Brain microvascular endothelial cell (primary cell): ENCODE data around the gene PPM1J.

Experiments
- DNase-seq: peaks from one replicate; pipeline ENCODE4 v3.0.0-alpha.2; 2020
- H3K27ac ChIP-seq: fragments of 250-450 bp; sonication (Bioruptor Pico); 2 replicates; pipeline ENCODE4 v1.5.1; 2020; ENCODE audit warnings: mild to moderate bottlenecking, moderate library complexity
- H3K27me3 ChIP-seq: fragments of 250-450 bp; sonication (Bioruptor Pico); replicated peaks from 2 replicates; pipeline ENCODE4 v1.5.1; 2020; ENCODE audit warnings: mild to moderate bottlenecking
- H3K36me3 ChIP-seq: fragments of 250-450 bp; sonication (Bioruptor Pico); replicated peaks from 2 replicates; pipeline ENCODE4 v1.5.1; 2020; ENCODE audit warnings: mild to moderate bottlenecking
- H3K4me3 ChIP-seq: 2 replicates; pipeline ENCODE4 v1.5.1; 2011; ENCODE audit warnings: low read depth, mild to moderate bottlenecking, control low read depth, low read length, moderate library complexity
- in situ Hi-C: cut with HindIII; loops from 2 replicates; pipeline ENCODE4 v1.10.0; 2017; ENCODE audit warnings: low sequenced_read_pairs, low pct_ligation_motif_present
- TF ChIP-seq, protein P1 (sequence below): IDR thresholded peaks from 2 replicates; pipeline ENCODE4 v1.5.1; 2011; ENCODE audit warnings: low read depth, mild to moderate bottlenecking, moderate library complexity, low read length, control low read depth, inconsistent platforms; ENCODE audit errors: missing control alignments

Gene PPM1J

DNA sequence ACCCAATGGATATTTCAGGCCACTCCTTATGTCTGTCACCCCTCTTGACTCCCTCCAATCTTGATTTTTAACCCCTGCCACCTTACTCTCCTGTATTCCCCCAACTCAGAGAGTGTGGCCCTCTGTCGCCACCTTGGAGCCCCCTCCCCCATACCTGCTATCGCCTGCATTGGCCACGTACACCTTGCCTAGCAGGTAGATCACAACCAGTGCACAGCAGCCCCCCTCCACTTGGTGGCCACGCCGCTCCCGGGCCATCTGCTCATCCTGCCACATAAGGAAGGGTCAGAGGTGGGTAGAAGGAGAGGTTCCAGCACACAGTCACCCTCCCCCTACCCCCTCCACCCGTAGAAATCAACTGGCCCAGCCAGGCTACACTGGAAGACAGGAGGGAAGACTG lies 2.9 kb downstream of the PPM1J start:
- TF ChIP-seq, protein P1, sequence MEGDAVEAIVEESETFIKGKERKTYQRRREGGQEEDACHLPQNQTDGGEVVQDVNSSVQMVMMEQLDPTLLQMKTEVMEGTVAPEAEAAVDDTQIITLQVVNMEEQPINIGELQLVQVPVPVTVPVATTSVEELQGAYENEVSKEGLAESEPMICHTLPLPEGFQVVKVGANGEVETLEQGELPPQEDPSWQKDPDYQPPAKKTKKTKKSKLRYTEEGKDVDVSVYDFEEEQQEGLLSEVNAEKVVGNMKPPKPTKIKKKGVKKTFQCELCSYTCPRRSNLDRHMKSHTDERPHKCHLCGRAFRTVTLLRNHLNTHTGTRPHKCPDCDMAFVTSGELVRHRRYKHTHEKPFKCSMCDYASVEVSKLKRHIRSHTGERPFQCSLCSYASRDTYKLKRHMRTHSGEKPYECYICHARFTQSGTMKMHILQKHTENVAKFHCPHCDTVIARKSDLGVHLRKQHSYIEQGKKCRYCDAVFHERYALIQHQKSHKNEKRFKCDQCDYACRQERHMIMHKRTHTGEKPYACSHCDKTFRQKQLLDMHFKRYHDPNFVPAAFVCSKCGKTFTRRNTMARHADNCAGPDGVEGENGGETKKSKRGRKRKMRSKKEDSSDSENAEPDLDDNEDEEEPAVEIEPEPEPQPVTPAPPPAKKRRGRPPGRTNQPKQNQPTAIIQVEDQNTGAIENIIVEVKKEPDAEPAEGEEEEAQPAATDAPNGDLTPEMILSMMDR: no peak
- no peaks in the 10 kb centered on the region for H3K36me3 ChIP-seq
- DNase-seq: no peak
- H3K4me3 ChIP-seq: no peak overlapping the region
- H3K27ac ChIP-seq: no peak overlapping the region
- H3K27me3 ChIP-seq: no peaks in the 10 kb centered on the region
- in situ Hi-C loops: no loop called here

DNA sequence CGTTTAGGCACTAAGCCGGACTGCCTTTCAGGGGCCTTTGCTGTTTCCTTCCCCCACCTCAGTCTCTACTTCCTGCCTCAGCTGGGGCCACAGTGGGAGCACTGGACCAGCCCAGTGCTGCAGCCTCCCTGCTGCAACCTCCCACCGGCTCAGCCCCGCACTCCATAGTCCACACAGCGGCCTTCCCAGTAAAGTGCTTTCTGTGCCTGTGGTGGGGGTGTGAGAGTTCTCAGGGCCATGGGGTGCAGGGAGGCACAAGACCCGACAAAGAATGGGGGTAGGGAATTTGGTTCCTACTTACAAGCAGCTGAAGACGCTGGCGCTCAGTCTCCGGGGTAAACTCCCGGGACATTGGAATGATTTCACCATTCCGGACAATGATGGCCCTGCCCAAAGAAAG lies 3.5 kb downstream of the PPM1J start:
- DNase-seq: no peak
- in situ Hi-C loops: no loop called here
- Histone ChIP-seq H3K27ac (no peak overlapping the region), H3K36me3 (peaks cover 1% of the 10 kb centered on the region), H3K4me3 (no peak overlapping the region), H3K27me3 (no peaks in the 10 kb centered on the region)
- TF ChIP-seq, protein P1: no peak

DNA sequence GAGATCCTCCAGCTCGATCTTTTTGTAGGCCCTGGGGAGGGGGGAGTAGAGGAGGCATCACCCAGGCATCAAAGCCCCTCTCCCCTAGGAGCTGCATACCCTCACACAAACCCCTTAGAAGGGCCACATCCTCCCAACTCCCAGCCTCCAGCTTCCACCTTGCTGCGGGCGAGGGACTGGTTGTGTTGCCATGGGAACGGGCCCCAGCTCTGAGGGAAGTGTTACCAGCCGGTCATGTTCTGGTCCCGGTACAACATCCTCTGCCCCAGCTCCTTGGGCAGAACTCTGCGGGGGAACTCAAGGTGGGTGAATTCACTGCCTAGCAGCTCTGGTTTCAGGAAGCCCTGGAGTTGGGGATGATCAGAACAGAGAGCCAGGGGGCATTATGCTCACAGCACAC lies 4.1 kb downstream of the PPM1J start:
- in situ Hi-C loops: no loop called here
- peaks cover 2% of the 10 kb centered on the region for H3K36me3 ChIP-seq
- H3K4me3 ChIP-seq: no peak overlapping the region
- TF ChIP-seq, protein P1: no peak
- DNase-seq: no peak
- no peaks in the 10 kb centered on the region for H3K27me3 ChIP-seq
- no peak overlapping the region for H3K27ac ChIP-seq

DNA sequence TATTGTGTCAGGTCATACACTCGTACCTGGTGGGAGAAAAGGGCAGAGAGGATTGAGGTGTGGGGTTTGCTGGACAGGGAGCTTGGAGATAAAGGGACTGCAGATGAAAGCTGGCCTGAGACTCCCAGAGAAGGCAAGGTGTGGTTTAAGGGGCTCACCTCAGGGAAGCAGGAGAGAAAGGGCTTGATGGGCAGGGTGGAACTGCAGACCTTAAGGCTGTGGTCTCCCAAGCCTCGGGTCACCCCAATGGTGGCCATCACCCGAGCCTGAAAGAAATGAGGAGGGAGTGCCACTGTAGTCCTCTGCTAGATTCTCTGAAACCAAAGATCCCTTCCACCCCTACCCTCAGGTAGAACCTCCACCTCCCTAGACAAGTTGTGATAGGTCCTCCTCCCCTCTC lies 4.5 kb downstream of the PPM1J start:
- Histone ChIP-seq H3K36me3 (peaks cover 2% of the 10 kb centered on the region), H3K4me3 (no peak overlapping the region), H3K27ac (no peak overlapping the region), H3K27me3 (no peaks in the 10 kb centered on the region)
- in situ Hi-C loops: no loop called here
- DNase-seq: no peak
- TF ChIP-seq, protein P1: no peak

DNA sequence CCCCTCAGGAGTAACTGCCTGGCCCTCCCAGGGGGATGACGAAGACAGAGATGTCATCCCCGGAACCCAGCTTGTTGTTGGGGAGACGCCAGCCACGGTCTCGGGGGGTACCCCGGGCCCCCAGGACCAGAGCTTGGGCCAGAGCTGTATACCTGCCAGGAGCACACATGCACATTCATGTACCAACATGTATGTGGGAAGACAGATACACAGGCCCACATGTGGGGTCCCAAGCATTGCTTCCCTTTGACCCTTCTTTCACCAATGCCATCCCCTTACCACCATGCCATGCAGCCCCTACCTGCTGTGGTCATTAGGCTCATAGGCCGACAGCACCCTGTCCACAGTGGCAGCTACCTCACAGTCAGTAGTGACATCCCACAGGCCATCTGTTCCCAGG lies 5.0 kb downstream of the PPM1J start:
- Histone ChIP-seq H3K4me3 (no peak overlapping the region), H3K36me3 (peaks cover 2% of the 10 kb centered on the region), H3K27me3 (no peaks in the 10 kb centered on the region), H3K27ac (no peak overlapping the region)
- in situ Hi-C loops: no loop called here
- TF ChIP-seq, protein P1: no peak
- DNase-seq: no peak

DNA sequence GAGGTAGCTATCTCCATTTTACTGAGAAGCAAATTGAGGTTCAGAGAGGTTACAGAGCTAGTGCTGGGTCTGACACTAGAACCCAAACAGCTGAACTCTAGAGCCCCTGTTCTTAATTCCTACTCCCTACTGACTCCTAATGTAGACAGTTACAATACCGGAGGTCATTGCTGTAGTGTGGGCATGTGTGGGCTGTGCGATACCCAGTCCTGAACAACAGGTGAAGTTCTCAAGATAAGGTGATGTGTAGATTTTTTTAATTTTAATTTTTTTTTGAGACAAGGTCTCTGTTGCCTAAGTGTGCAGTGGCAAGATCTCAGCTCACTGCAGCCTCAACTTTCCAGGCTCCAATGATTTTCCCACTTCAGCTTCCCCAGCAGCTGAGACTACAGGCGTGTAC lies 6.6 kb downstream of the PPM1J start:
- no peak for DNase-seq
- TF ChIP-seq, protein P1: no peak
- no peak overlapping the region for H3K27ac ChIP-seq
- no peaks in the 10 kb centered on the region for H3K27me3 ChIP-seq
- in situ Hi-C loops: no loop called here
- H3K4me3 ChIP-seq: no peak overlapping the region
- peaks cover 9% of the 10 kb centered on the region for H3K36me3 ChIP-seq
